ENCODE measurements around the gene THBS3. TPM values are rescaled to one million over a fixed set of nuclear protein-coding genes. Genes with fewer than 3 reads are reported as not detected.
A peak's percentile ranks its signal among the peaks of the same experiment; 100 is the strongest.
"Not testable (repeated sequence)": the region's sequence is repeated elsewhere in the genome, so short reads cannot be mapped to it uniquely, and the experiment has no call there.

Gene THBS3
- total RNA-seq, 2 experiments from 2014 or later: 13.4 to 15.0 TPM

- Mint-ChIP-seq H3K4me3 (no peak overlapping the region), H3K9me3 (ENCODE audit: insufficient read depth) (no peaks in the 10 kb centered on the region), H3K4me1 (ENCODE audit: low read depth) (peaks cover 37% of the 10 kb centered on the region), H3K27ac (peak overlapping the region; percentile 89), H3K27me3 (ENCODE audit: low read depth) (no peaks in the 10 kb centered on the region), H3K36me3 (ENCODE audit: low read depth) (peaks cover 16% of the 10 kb centered on the region)
- ChIA-PET CTCF (interaction anchor here (1.0 to 2.5 kb wide), 5 partner anchors 12 to 128 kb away, joined by 3 to 15 read pairs (median 4); partner anchors contain the start of genes MTX1 and THBS3), POLR2A (interaction anchor here (0.6 to 1.0 kb wide), 3 partner anchors 8 to 45 kb away, joined by 3 to 6 read pairs (median 3); no protein-coding TSS in a partner anchor)
- peak; percentile 54 for DNase-seq
- ATAC-seq: peak; percentile 58
Measured at GRCh38 chr1:155219592-155220031, 11.9 kb upstream of the THBS3 start.

- DNase-seq: peak; percentile 53
- H3K27me3 Mint-ChIP-seq (ENCODE audit: low read depth): no peaks in the 10 kb centered on the region
- peaks cover 13% of the 10 kb centered on the region for H3K36me3 Mint-ChIP-seq (ENCODE audit: low read depth)
- H3K27ac Mint-ChIP-seq: peak overlapping the region; percentile 89
- ChIA-PET CTCF (interaction anchor here (0.9 to 2.5 kb wide), 7 partner anchors 8 to 127 kb away, joined by 3 to 15 read pairs (median 3); partner anchors contain the start of genes KRTCAP2, MTX1 and THBS3), POLR2A (interaction anchor here (0.6 to 1.0 kb wide), 3 partner anchors 8 to 44 kb away, joined by 3 to 6 read pairs (median 3); no protein-coding TSS in a partner anchor)
- H3K4me1 Mint-ChIP-seq (ENCODE audit: low read depth): peaks cover 35% of the 10 kb centered on the region
- ATAC-seq: peak; percentile 8
- no peak overlapping the region for H3K4me3 Mint-ChIP-seq
- no peaks in the 10 kb centered on the region for H3K9me3 Mint-ChIP-seq (ENCODE audit: insufficient read depth)
Measured at GRCh38 chr1:155218854-155219591, 11.3 kb upstream of the THBS3 start.

GRCh38 chr1:155214702-155215101 is 7.0 kb upstream of the THBS3 start:
- ATAC-seq: not testable (repeated sequence)

GRCh38 chr1:155212051-155212440 is 4.3 kb upstream of the THBS3 start:
- CTCF ChIA-PET: not testable (repeated sequence)

More at GRCh38 chr1:155214702-155215101, 7.0 kb upstream of the THBS3 start:
- H3K27me3 Mint-ChIP-seq (ENCODE audit: low read depth); H3K9me3 Mint-ChIP-seq (ENCODE audit: insufficient read depth); DNase-seq; POLR2A ChIA-PET; H3K4me3 Mint-ChIP-seq: not testable (repeated sequence)
- Mint-ChIP-seq H3K27ac (peak overlapping the region; percentile 23), H3K36me3 (ENCODE audit: low read depth) (peaks cover 11% of the 10 kb centered on the region), H3K4me1 (ENCODE audit: low read depth) (peaks cover 27% of the 10 kb centered on the region)
- CTCF ChIA-PET: interaction anchor here (1.9 kb wide), 1 partner anchor 8 kb away, joined by 5 read pairs; no protein-coding TSS in a partner anchor

GRCh38 chr1:155211381-155212050 is 3.8 kb upstream of the THBS3 start:
- H3K4me3 Mint-ChIP-seq; CTCF ChIA-PET; H3K27me3 Mint-ChIP-seq (ENCODE audit: low read depth); H3K36me3 Mint-ChIP-seq (ENCODE audit: low read depth); DNase-seq; H3K27ac Mint-ChIP-seq; ATAC-seq; POLR2A ChIA-PET; H3K9me3 Mint-ChIP-seq (ENCODE audit: insufficient read depth): not testable (repeated sequence)
- H3K4me1 Mint-ChIP-seq (ENCODE audit: low read depth): peaks cover 34% of the 10 kb centered on the region

More at GRCh38 chr1:155212051-155212440, 4.3 kb upstream of the THBS3 start:
- H3K4me1 Mint-ChIP-seq (ENCODE audit: low read depth): peaks cover 30% of the 10 kb centered on the region
- H3K4me3 Mint-ChIP-seq; H3K27me3 Mint-ChIP-seq (ENCODE audit: low read depth); POLR2A ChIA-PET; H3K9me3 Mint-ChIP-seq (ENCODE audit: insufficient read depth); H3K27ac Mint-ChIP-seq; DNase-seq; H3K36me3 Mint-ChIP-seq (ENCODE audit: low read depth); ATAC-seq: not testable (repeated sequence)

GRCh38 chr1:155210314-155211104 is 2.8 kb upstream of the THBS3 start:
- Mint-ChIP-seq H3K36me3 (ENCODE audit: low read depth) (peaks cover 6% of the 10 kb centered on the region), H3K9me3 (ENCODE audit: insufficient read depth) (no peaks in the 10 kb centered on the region), H3K4me3 (peak overlapping the region; percentile 43), H3K4me1 (ENCODE audit: low read depth) (peaks cover 36% of the 10 kb centered on the region), H3K27me3 (ENCODE audit: low read depth) (no peaks in the 10 kb centered on the region), H3K27ac (peak overlapping the region; percentile 25)
- ATAC-seq (no peak), DNase-seq (no peak)
- CTCF ChIA-PET: interaction anchor here (7.5 kb wide), 1 partner anchor 15 kb away, joined by 134 read pairs; no protein-coding TSS in a partner anchor
- POLR2A ChIA-PET: interaction anchor here (1.5 kb wide), 1 partner anchor 9 kb away, joined by 6 read pairs; no protein-coding TSS in a partner anchor

- ChIA-PET CTCF (interaction anchor here (1.1 to 7.5 kb wide), 6 partner anchors 16 to 42 kb away, joined by 3 to 134 read pairs (median 20); partner anchors contain the start of gene KRTCAP2), POLR2A (interaction anchor here (1.0 to 3.7 kb wide), 9 partner anchors 8 to 46 kb away, joined by 3 to 39 read pairs (median 4); partner anchors contain the start of gene ENTREP3)
- Mint-ChIP-seq H3K9me3 (ENCODE audit: insufficient read depth) (no peaks in the 10 kb centered on the region), H3K27me3 (ENCODE audit: low read depth) (no peaks in the 10 kb centered on the region), H3K4me1 (ENCODE audit: low read depth) (peaks cover 30% of the 10 kb centered on the region), H3K36me3 (ENCODE audit: low read depth) (no peaks in the 10 kb centered on the region), H3K4me3 (peak overlapping the region; percentile 90), H3K27ac (peak overlapping the region; percentile 92)
- DNase-seq (no peak), ATAC-seq (no peak)
Measured at GRCh38 chr1:155209312-155209721, 1.6 kb upstream of the THBS3 start.

- Mint-ChIP-seq H3K4me3 (peak within 1 kb of the TSS; percentile 90), H3K36me3 (ENCODE audit: low read depth) (no peaks in the 10 kb centered on the region), H3K27me3 (ENCODE audit: low read depth) (no peaks in the 10 kb centered on the region), H3K9me3 (ENCODE audit: insufficient read depth) (no peaks in the 10 kb centered on the region), H3K4me1 (ENCODE audit: low read depth) (peaks cover 30% of the 10 kb centered on the region), H3K27ac (peak within 1 kb of the TSS; percentile 92)
- ChIA-PET POLR2A (interaction anchor here (0.8 to 3.7 kb wide), 11 partner anchors 9 to 47 kb away, joined by 3 to 39 read pairs (median 4); partner anchors contain the start of gene ENTREP3), CTCF (interaction anchor here (0.6 to 7.5 kb wide), 13 partner anchors 10 to 384 kb away, joined by 3 to 134 read pairs (median 15); partner anchors contain the start of gene KRTCAP2)
- DNase-seq (peak; percentile 91), ATAC-seq (peak; percentile 75)
Measured at GRCh38 chr1:155208541-155209311, 1.0 kb upstream of the THBS3 start, which contains the start of gene MTX1. MTX1 (plus strand) TSS chr1:155208695; CDS start chr1:155208805, 110 bp downstream.

GRCh38 chr1:155206891-155207805 is 549 bp downstream of the THBS3 start:
- H3K4me3 Mint-ChIP-seq: peak overlapping the region; percentile 52
- H3K9me3 Mint-ChIP-seq (ENCODE audit: insufficient read depth): no peaks in the 10 kb centered on the region
- no peaks in the 10 kb centered on the region for H3K36me3 Mint-ChIP-seq (ENCODE audit: low read depth)
- peak overlapping the region; percentile 75 for H3K27ac Mint-ChIP-seq
- ChIA-PET CTCF (interaction anchor here (0.6 to 7.5 kb wide), 26 partner anchors 9 to 222 kb away, joined by 3 to 134 read pairs (median 6); partner anchors contain the start of genes CLK2 and KRTCAP2), POLR2A (interaction anchor here (0.6 to 3.7 kb wide), 6 partner anchors 11 to 37 kb away, joined by 3 to 39 read pairs (median 13); a partner anchor contains a TSS)
- peaks cover 30% of the 10 kb centered on the region for H3K4me1 Mint-ChIP-seq (ENCODE audit: low read depth)
- ATAC-seq (peak; percentile 54), DNase-seq (peak; percentile 95)
- no peaks in the 10 kb centered on the region for H3K27me3 Mint-ChIP-seq (ENCODE audit: low read depth)
